VCaP (cell line): Measurements from ENCODE around the gene ATG4D.

Experiments used
- H3K27ac ChIP-seq: fragments of 450-650 bp; 2 replicates; pipeline ENCODE4 v1.5.1; 2017
- TF ChIP-seq, protein P1 (sequence below): fragments of 450-650 bp; conservative IDR thresholded peaks from 2 replicates; pipeline ENCODE4 v1.5.1; 2017; ENCODE audit warnings: mild to moderate bottlenecking, moderate library complexity

ATG4D gene

DNA sequence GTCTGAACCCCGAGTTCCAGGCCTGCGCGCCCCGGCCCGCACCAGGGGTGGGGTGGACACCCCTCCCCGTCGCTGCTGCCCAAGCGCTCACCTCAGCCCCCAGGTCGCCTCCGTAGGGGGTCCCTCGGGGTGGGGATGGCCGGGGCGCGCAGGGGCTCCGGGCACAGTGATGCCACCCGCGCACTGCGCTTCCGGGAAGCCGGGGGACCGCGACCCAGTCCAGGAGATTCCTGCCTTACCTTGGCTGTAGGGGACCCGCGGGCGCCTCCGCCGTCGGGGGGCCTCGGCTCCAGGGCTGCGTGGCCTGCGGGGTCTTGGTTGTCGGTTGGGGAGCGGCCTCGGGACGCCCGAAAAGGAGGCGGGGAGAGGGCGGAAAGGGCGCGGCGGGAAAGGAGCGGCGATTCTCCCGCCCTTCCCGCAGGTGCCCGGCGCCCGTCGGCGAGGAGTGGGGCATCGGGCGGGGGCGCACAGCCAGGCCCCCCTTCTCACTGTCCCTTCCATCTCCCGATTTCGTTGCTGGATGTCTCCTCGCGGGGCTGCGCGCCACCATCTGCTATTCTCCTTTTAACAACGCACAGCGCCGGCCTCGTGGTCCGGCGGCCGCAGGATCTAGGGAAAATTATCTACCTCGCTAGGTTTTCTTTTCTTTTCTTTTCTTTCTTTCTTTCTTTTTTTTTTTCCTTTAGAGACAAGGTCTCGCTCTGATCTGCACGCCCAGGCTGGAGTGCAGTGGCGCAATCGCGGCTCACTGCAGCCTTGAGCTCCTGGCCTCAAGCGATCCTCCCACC is 40.5 kb upstream of the ATG4D start, which contains the start of gene KEAP1:
Gene KEAP1 (minus strand): TSS at position 355 of the 788 bp plus-strand sequence. CDS start 3,323 bp downstream, outside the sequence.
- H3K27ac ChIP-seq: peak within 1 kb of the TSS; percentile 98
- TF ChIP-seq, protein P1, sequence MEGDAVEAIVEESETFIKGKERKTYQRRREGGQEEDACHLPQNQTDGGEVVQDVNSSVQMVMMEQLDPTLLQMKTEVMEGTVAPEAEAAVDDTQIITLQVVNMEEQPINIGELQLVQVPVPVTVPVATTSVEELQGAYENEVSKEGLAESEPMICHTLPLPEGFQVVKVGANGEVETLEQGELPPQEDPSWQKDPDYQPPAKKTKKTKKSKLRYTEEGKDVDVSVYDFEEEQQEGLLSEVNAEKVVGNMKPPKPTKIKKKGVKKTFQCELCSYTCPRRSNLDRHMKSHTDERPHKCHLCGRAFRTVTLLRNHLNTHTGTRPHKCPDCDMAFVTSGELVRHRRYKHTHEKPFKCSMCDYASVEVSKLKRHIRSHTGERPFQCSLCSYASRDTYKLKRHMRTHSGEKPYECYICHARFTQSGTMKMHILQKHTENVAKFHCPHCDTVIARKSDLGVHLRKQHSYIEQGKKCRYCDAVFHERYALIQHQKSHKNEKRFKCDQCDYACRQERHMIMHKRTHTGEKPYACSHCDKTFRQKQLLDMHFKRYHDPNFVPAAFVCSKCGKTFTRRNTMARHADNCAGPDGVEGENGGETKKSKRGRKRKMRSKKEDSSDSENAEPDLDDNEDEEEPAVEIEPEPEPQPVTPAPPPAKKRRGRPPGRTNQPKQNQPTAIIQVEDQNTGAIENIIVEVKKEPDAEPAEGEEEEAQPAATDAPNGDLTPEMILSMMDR: no peak

GRCh38 chr19:10505583-10506229 is 38.0 kb upstream of the ATG4D start:
- TF ChIP-seq, protein P1: peak; percentile 63
- no peak overlapping the region for H3K27ac ChIP-seq

GRCh38 chr19:10508036-10508435 is 35.7 kb upstream of the ATG4D start:
- TF ChIP-seq, protein P1: no peak
- H3K27ac ChIP-seq: no peak overlapping the region

DNA sequence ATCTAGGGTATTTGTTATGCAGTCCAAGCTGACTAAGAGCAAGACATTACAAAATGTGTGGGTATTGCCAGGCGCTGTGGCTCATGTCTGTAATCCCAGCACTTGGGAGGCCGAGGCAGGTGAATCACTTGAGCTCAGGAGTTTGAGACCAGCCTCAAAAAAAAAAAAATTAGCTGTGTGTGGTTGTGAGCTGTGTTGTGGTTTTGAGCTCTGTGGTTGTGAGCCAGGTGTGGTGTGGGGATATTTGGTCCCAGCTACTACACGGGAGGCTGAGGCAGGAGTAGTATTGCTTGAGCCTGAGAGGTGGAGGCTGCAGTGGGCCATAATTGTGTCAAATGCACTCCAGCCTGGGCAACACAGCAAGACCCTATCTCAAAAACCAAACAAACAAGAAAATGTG is 35.0 kb upstream of the ATG4D start:
- TF ChIP-seq, protein P1: no peak
- H3K27ac ChIP-seq: no peak overlapping the region

- TF ChIP-seq, protein P1: no peak
- H3K27ac ChIP-seq: peak overlapping the region; percentile 32; the same call in 1 of the 2 replicates
Observed at GRCh38 chr19:10510301-10510802, 33.4 kb upstream of the ATG4D start.

DNA sequence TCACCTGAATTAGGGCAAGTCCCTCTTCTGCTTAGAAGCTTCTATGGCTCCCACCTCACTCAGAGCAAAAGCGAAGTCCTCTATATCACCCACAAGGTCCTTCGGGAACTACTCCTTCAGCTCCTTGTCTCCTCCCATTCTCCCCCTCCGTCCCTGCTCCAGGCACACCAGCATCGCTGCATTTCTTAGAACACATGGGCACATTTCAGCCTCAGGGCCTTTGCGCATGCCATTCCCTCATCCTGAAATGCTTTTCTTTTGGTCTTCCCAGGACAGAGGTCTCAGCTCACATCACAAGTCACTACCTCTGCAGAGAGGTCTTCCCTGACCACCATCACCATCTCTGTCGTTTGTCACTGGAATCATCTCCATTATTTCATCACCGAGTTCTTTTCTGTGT is 30.5 kb upstream of the ATG4D start:
- TF ChIP-seq, protein P1: no peak
- no peak overlapping the region for H3K27ac ChIP-seq

DNA sequence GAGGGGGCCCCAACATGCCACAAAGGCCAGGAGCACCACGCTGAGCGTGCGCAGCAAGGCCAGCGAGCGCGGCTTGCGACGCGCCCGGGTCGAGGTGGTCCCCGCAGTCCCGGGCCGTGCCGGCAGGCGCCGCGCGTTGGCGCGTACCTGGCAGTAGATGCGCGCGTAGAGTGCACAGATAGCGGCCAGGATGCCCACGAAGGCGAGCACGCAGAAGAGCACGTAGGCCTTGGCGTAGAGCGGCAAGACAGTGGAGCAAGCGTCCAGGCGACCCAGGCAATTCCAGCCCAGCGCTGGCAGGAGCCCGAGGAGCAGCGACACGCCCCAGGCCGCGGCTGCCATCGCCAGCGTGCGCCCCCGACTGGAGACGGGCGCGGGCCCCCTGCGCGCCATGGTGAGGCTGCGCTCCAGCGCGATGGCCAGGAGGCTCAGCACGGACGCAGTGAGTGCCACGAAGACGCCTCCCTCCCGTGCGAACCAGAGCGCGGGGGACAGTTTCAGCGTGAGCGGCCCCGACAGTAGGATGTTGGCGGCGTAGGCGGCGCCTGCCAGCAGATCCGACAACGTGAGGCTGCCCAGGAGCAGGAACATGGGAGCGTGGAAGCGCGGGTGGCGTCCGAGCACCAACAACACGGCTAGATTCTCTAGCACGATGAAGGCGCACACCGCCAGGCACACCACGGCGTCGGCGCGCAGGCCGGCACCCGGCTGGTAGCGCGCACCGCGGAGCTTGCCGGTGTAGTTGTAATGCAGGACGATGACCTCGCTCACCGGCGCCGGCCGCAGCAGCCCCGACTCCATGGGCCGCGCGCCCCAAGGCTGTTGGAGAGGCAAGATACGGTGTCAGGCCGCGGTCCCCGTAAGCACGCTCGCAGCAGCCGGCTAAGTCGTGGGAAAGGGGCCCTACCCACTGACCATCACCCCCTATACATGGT is 29.2 kb upstream of the ATG4D start:
- TF ChIP-seq, protein P1: no peak
- no peak overlapping the region for H3K27ac ChIP-seq
